Cardiac fibroblast (primary cell): ENCODE results near the gene ZNF653.

ENCODE experiments used
- DNase-seq, 2 donors: peaks; one replicate each; pipeline versions ENCODE4 v3.0.0 to v3.0.0-alpha.2; 2010; ENCODE audit warnings: low read depth in 2 of 2
- H3K4me3 ChIP-seq, 2 donors: replicated peaks in 1 of 2; 1 replicate in 1 of 2; 2 replicates in 1 of 2; pipeline ENCODE4 v1.5.1; 2011; ENCODE audit warnings: low read depth in 2 of 2, low read length in 2 of 2, mild to moderate bottlenecking in 2 of 2, moderate library complexity in 1 of 2
- CTCF ChIP-seq: IDR thresholded peaks from one replicate; pipeline ENCODE4 v1.5.1; 2011; ENCODE audit warnings: low read depth, mild to moderate bottlenecking, low read length, inconsistent platforms

The ZNF653 gene

GRCh38 chr19:11448410-11448809, 57.2 kb downstream of the ZNF653 start:
- no peak for DNase-seq
- no peak for TF ChIP-seq CTCF
- no peak overlapping the region for H3K4me3 ChIP-seq

- H3K4me3 ChIP-seq: no peak overlapping the region
- no peak for DNase-seq
- TF ChIP-seq CTCF: no peak
Observed at GRCh38 chr19:11447347-11448262, 58.0 kb downstream of the ZNF653 start.

- peak; percentile 41 to 43 for DNase-seq
- no peak overlapping the region for H3K4me3 ChIP-seq
- peak; percentile 67 for TF ChIP-seq CTCF
Observed at GRCh38 chr19:11446652-11447301, 58.9 kb downstream of the ZNF653 start.

- TF ChIP-seq CTCF: no peak
- H3K4me3 ChIP-seq: no peak overlapping the region
- no peak for DNase-seq
Observed at GRCh38 chr19:11446271-11446651, 59.4 kb downstream of the ZNF653 start.

GRCh38 chr19:11445141-11445540, 60.5 kb downstream of the ZNF653 start:
- H3K4me3 ChIP-seq: no peak overlapping the region
- TF ChIP-seq CTCF: no peak

GRCh38 chr19:11444059-11444458, 61.6 kb downstream of the ZNF653 start:
- no peak for TF ChIP-seq CTCF
- DNase-seq: no peak
- no peak overlapping the region for H3K4me3 ChIP-seq

More at GRCh38 chr19:11445141-11445540, 60.5 kb downstream of the ZNF653 start:
- no peak for DNase-seq
